SU-DHL-6 (cell line): ENCODE data around the gene ACVR1.
A peak's percentile ranks its signal among the peaks of the same experiment; 100 is the strongest.

Source experiments
- H2AFZ ChIP-seq: fragments of 200-600 bp; sonication (generic); 2 replicates; pipeline ENCODE4 v1.6.1; 2014; ENCODE audit warnings: low read depth, mild to moderate bottlenecking, moderate library complexity, mixed read lengths, antibody characterized with exemption, low read length; ENCODE audit not compliant: severe bottlenecking
- H3F3A ChIP-seq: fragments of 200-600 bp; shearing (Covaris generic); 2 replicates; pipeline ENCODE4 v1.6.0; 2016; ENCODE audit warnings: antibody characterized with exemption, mild to moderate bottlenecking; ENCODE audit not compliant: insufficient read depth
- H3K27ac ChIP-seq: fragments of 200-600 bp; sonication (generic); 2 replicates; pipeline ENCODE4 v1.5.1; 2016; ENCODE audit warnings: low read depth, mild to moderate bottlenecking, low read length, moderate library complexity, mixed read lengths
- H3K27me3 ChIP-seq: fragments of 200-600 bp; sonication (generic), shearing (Covaris generic); 2 replicates; pipeline ENCODE4 v1.6.0; 2014; ENCODE audit warnings: mild to moderate bottlenecking, low read length
- H3K36me3 ChIP-seq: fragments of 200-600 bp; sonication (generic); 2 replicates; pipeline ENCODE4 v1.6.1; 2014; ENCODE audit warnings: mild to moderate bottlenecking, low read length, mixed read lengths
- H3K4me2 ChIP-seq: fragments of 300-600, 200-600 bp; shearing (Covaris generic), sonication (generic); 2 replicates; pipeline ENCODE4 v1.6.0; 2014; ENCODE audit warnings: low read length, low read depth, mild to moderate bottlenecking; ENCODE audit not compliant: poor library complexity, severe bottlenecking
- H3K4me3 ChIP-seq: fragments of 200-600 bp; sonication (generic); 2 replicates; pipeline ENCODE4 v1.5.1; 2014; ENCODE audit warnings: antibody characterized with exemption, low read length, mild to moderate bottlenecking, mixed read lengths; ENCODE audit not compliant: insufficient read depth, poor library complexity, severe bottlenecking
- H3K79me2 ChIP-seq: fragments of 200-600 bp; sonication (generic); 2 replicates; pipeline ENCODE4 v1.6.1; 2014; ENCODE audit warnings: mild to moderate bottlenecking, low read length, moderate library complexity; ENCODE audit not compliant: insufficient read depth
- H3K9ac ChIP-seq: fragments of 200-600 bp; sonication (generic); 2 replicates; pipeline ENCODE4 v1.7.0; 2014; ENCODE audit warnings: mild to moderate bottlenecking, low read length
- H3K9me2 ChIP-seq: fragments of 200-600 bp; sonication (generic); replicated peaks from 2 replicates; pipeline ENCODE4 v1.6.1; 2014; ENCODE audit warnings: low read length; ENCODE audit not compliant: insufficient read depth
- H3K9me3 ChIP-seq: fragments of 200-600 bp; sonication (generic); 2 replicates; pipeline ENCODE4 v1.6.1; 2014; ENCODE audit warnings: low read length, mixed read lengths; ENCODE audit not compliant: insufficient read depth
- H4K20me1 ChIP-seq: fragments of 200-600 bp; sonication (generic); 2 replicates; pipeline ENCODE4 v1.6.1; 2014; ENCODE audit warnings: low read depth, mild to moderate bottlenecking, antibody characterized with exemption, low read length, moderate library complexity, mixed read lengths
- CTCF ChIP-seq: fragments of 200-600 bp; sonication (generic); IDR thresholded peaks from one replicate; pipeline ENCODE4 v1.5.1; 2017; ENCODE audit warnings: antibody characterized with exemption, mild to moderate bottlenecking, low read length, moderate library complexity; ENCODE audit not compliant: insufficient read depth, poor library complexity, severe bottlenecking
- EZH2phosphoT487 ChIP-seq: fragments of 200-600 bp; sonication (generic), shearing (Covaris generic); conservative IDR thresholded peaks from 2 replicates; pipeline ENCODE4 v1.6.1; 2018; ENCODE audit warnings: mild to moderate bottlenecking, antibody characterized with exemption, low read length, moderate library complexity, mixed read lengths

Gene ACVR1

GRCh38 chr2:157876066-157876785, at the start of gene ACVR1:
TSS of gene ACVR1 (minus strand) at chr2:157876330. CDS start at chr2:157799493, 76,837 bp downstream.
- peak within 1 kb of the TSS; percentile 58 for H3K9ac ChIP-seq
- peak within 1 kb of the TSS; percentile 93 for H2AFZ ChIP-seq
- peak within 1 kb of the TSS; percentile 86 for H3K4me3 ChIP-seq
- no peaks in the 10 kb centered on the region for H3K79me2 ChIP-seq
- H3K4me2 ChIP-seq, result peak within 1 kb of the TSS; percentile 72
- H3F3A ChIP-seq, result peaks cover 8% of the 10 kb centered on the region; the same call in 1 of the 2 replicates
- H4K20me1 ChIP-seq, result no peaks in the 10 kb centered on the region
- H3K27me3 ChIP-seq, result no peaks in the 10 kb centered on the region
- no peaks in the 10 kb centered on the region for H3K9me2 ChIP-seq
- H3K27ac ChIP-seq, result no peak within 1 kb of the TSS
- no peaks in the 10 kb centered on the region for H3K9me3 ChIP-seq
- TF ChIP-seq CTCF (no peak), EZH2phosphoT487 (no peak)
- no peaks in the 10 kb centered on the region for H3K36me3 ChIP-seq

- H2AFZ ChIP-seq, result no peak overlapping the region
These were observed 48.9 kb upstream of the ACVR1 start for GRCh38 chr2:157925071-157925470.

GRCh38 chr2:157923598-157924217, 47.6 kb upstream of the ACVR1 start:
- TF ChIP-seq EZH2phosphoT487 (no peak), CTCF (no peak)
- H3K4me2 ChIP-seq, result no peak overlapping the region

More at GRCh38 chr2:157925071-157925470, 48.9 kb upstream of the ACVR1 start:
- no peak overlapping the region for H3K27ac ChIP-seq
- no peaks in the 10 kb centered on the region for H3K27me3 ChIP-seq
- no peaks in the 10 kb centered on the region for H3F3A ChIP-seq
- no peak overlapping the region for H3K4me2 ChIP-seq
- no peak overlapping the region for H3K9ac ChIP-seq
- no peaks in the 10 kb centered on the region for H3K79me2 ChIP-seq
- H3K36me3 ChIP-seq, result no peaks in the 10 kb centered on the region
- TF ChIP-seq CTCF (no peak), EZH2phosphoT487 (no peak)
- H3K4me3 ChIP-seq, result no peak overlapping the region
- H4K20me1 ChIP-seq, result no peaks in the 10 kb centered on the region
- no peaks in the 10 kb centered on the region for H3K9me2 ChIP-seq
- H3K9me3 ChIP-seq, result no peaks in the 10 kb centered on the region

More at GRCh38 chr2:157923598-157924217, 47.6 kb upstream of the ACVR1 start:
- H2AFZ ChIP-seq, result no peak overlapping the region
- no peak overlapping the region for H3K9ac ChIP-seq
- no peaks in the 10 kb centered on the region for H3K9me3 ChIP-seq
- no peaks in the 10 kb centered on the region for H3F3A ChIP-seq
- H3K79me2 ChIP-seq, result no peaks in the 10 kb centered on the region
- H3K9me2 ChIP-seq, result no peaks in the 10 kb centered on the region
- H4K20me1 ChIP-seq, result no peaks in the 10 kb centered on the region
- H3K27me3 ChIP-seq, result no peaks in the 10 kb centered on the region
- no peak overlapping the region for H3K4me3 ChIP-seq
- no peak overlapping the region for H3K27ac ChIP-seq
- H3K36me3 ChIP-seq, result no peaks in the 10 kb centered on the region
